HepG2 (cell line): ENCODE data around the gene ARHGDIA. TPM values are rescaled to one million over a fixed set of nuclear protein-coding genes. Genes with fewer than 3 reads are reported as not detected.

ENCODE experiments used
- CEBPB ChIP-seq: IDR thresholded peaks from 2 replicates; pipeline ENCODE4 v1.6.1; 2011; ENCODE audit warnings: low read depth, low read length, improper control_type of control experiment, borderline replicate concordance
- CHD4 ChIP-seq: fragments of 200-600 bp; sonication (generic); IDR thresholded peaks from 2 replicates; pipeline ENCODE4 v1.7.0; 2017; ENCODE audit warnings: mild to moderate bottlenecking, low read length, borderline replicate concordance
- CSRNP1 ChIP-seq: sonication (generic); formaldehyde crosslinking; IDR thresholded peaks from 2 replicates; pipeline ENCODE4 v1.8.1; 2023; ENCODE audit warnings: mild to moderate bottlenecking, missing genetic modification reagents
- EZH2 ChIP-seq: conservative IDR thresholded peaks from 2 replicates; pipeline ENCODE4 v1.6.1; 2012; ENCODE audit warnings: mild to moderate bottlenecking, low read depth, low read length, moderate library complexity
- GTF2F1 ChIP-seq: fragments of 150-350 bp; IDR thresholded peaks from 2 replicates; pipeline ENCODE4 v1.6.1; 2014; ENCODE audit warnings: low read length
- GTF3A ChIP-seq: sonication (generic); formaldehyde crosslinking; conservative IDR thresholded peaks from 2 replicates; pipeline ENCODE4 v1.4.0; 2020; ENCODE audit warnings: mild to moderate bottlenecking, missing genetic modification reagents
- GZF1 ChIP-seq: sonication (generic); formaldehyde crosslinking; IDR thresholded peaks from 2 replicates; pipeline ENCODE4 v1.5.1; 2020; ENCODE audit warnings: mild to moderate bottlenecking, missing genetic modification reagents
- HNRNPL ChIP-seq: fragments of 200-400 bp; formaldehyde crosslinking; IDR thresholded peaks from 2 replicates; pipeline ENCODE4 v1.6.1; 2017; ENCODE audit warnings: mild to moderate bottlenecking, low read depth, low read length
- HOXD1 ChIP-seq: sonication (generic); formaldehyde crosslinking; IDR thresholded peaks from 2 replicates; pipeline ENCODE4 v1.5.0; 2020; ENCODE audit warnings: missing genetic modification reagents
- MED8 ChIP-seq: sonication (generic); formaldehyde crosslinking; IDR thresholded peaks from 2 replicates; pipeline ENCODE4 v1.8.1; 2023; ENCODE audit warnings: mild to moderate bottlenecking, missing genetic modification reagents; ENCODE audit not compliant: insufficient replicate concordance
- NFE2 ChIP-seq: sonication (generic); formaldehyde crosslinking; IDR thresholded peaks from 2 replicates; pipeline ENCODE4 v1.4.0; 2020; ENCODE audit warnings: missing genetic modification reagents
- RBM22 ChIP-seq: fragments of 200-400 bp; formaldehyde crosslinking; optimal IDR thresholded peaks from 2 replicates; pipeline ENCODE3; 2017; ENCODE audit warnings: mild to moderate bottlenecking, low read length, moderate library complexity
- RORA ChIP-seq: sonication (generic); formaldehyde crosslinking; IDR thresholded peaks from 2 replicates; pipeline ENCODE4 v1.5.0; 2020; ENCODE audit warnings: mild to moderate bottlenecking, missing genetic modification reagents, moderate library complexity
- SIX1 ChIP-seq: sonication (generic); formaldehyde crosslinking; IDR thresholded peaks from 2 replicates; pipeline ENCODE4 v1.4.0; 2020; ENCODE audit warnings: missing genetic modification reagents, borderline replicate concordance
- ZC3H13 ChIP-seq: sonication (generic); formaldehyde crosslinking; IDR thresholded peaks from 2 replicates; pipeline ENCODE4 v1.8.1; 2023; ENCODE audit warnings: mild to moderate bottlenecking, missing genetic modification reagents, moderate library complexity
- ZFP1 ChIP-seq: IDR thresholded peaks from 2 replicates; pipeline ENCODE4 v1.6.1; 2016
- ZNF264 ChIP-seq: sonication (generic); formaldehyde crosslinking; IDR thresholded peaks from 2 replicates; pipeline ENCODE4 v1.4.0; 2020; ENCODE audit warnings: missing genetic modification reagents
- ZNF280B ChIP-seq: sonication (generic); formaldehyde crosslinking; IDR thresholded peaks from 2 replicates; pipeline ENCODE4 v1.5.0; 2020; ENCODE audit warnings: missing genetic modification reagents, mild to moderate bottlenecking, borderline replicate concordance
- ZNF335 ChIP-seq: sonication (generic); formaldehyde crosslinking; IDR thresholded peaks from 2 replicates; pipeline ENCODE4 v1.4.0; 2020; ENCODE audit warnings: missing genetic modification reagents
- ZNF383 ChIP-seq: sonication (generic); formaldehyde crosslinking; IDR thresholded peaks from 2 replicates; pipeline ENCODE4 v1.4.0; 2020; ENCODE audit warnings: missing genetic modification reagents, mild to moderate bottlenecking, borderline replicate concordance
- ZNF550 ChIP-seq: sonication (generic); formaldehyde crosslinking; IDR thresholded peaks from 2 replicates; pipeline ENCODE4 v1.4.0; 2020; ENCODE audit warnings: mild to moderate bottlenecking, missing genetic modification reagents, borderline replicate concordance
- ZNF670 ChIP-seq: sonication (generic); formaldehyde crosslinking; IDR thresholded peaks from 2 replicates; pipeline ENCODE4 v1.8.0; 2022; ENCODE audit warnings: mild to moderate bottlenecking, missing genetic modification reagents, borderline replicate concordance
- ZNF878 ChIP-seq: sonication (generic); formaldehyde crosslinking; IDR thresholded peaks from 2 replicates; pipeline ENCODE4 v1.8.1; 2023; ENCODE audit warnings: mild to moderate bottlenecking, missing genetic modification reagents, moderate library complexity
- polyA plus RNA-seq, 8 experiments: library from polyadenylated mRNA; depleted of rRNA in 3 of 8; stranded (reverse) in 7 of 8; unstranded in 1 of 8; fragments of >200 nt; fragmentation: Illumina TruSeq in 4 of 8; extraction: Trizol in 4 of 8; gene quantifications; 2 replicates each; pipeline versions ENCODE4 v1.2.1 to v1.2.3, GENCODE V29; 2011 to 2016; ENCODE audit warnings: low read depth in 4 of 8, missing spikeins in 1 of 8, mixed read lengths in 1 of 8; ENCODE audit not compliant: insufficient read depth in 1 of 8
- total RNA-seq, 5 experiments: library from RNA; depleted of rRNA; stranded (reverse); fragments of >200 nt; fragmentation: Illumina TruSeq; extraction: Trizol; gene quantifications; 2 replicates each; pipeline ENCODE4 v1.2.3, GENCODE V29; 2016; ENCODE audit warnings: low read depth in 1 of 5
- TF ChIP-seq, protein P1 (sequence below): sonication (generic); formaldehyde crosslinking; IDR thresholded peaks from 2 replicates; pipeline ENCODE4 v1.8.0; 2022; ENCODE audit warnings: missing genetic modification reagents, mild to moderate bottlenecking, borderline replicate concordance
- TF ChIP-seq, protein P2 (sequence below): sonication (generic); formaldehyde crosslinking; IDR thresholded peaks from 2 replicates; pipeline ENCODE4 v1.5.0; 2020; ENCODE audit warnings: missing genetic modification reagents

ARHGDIA gene
- total and polyA plus RNA-seq, 2 of the 13 experiments (the other 11 are each of a cell fraction or from before 2014, with no cell fraction given): 40.0 to 64.0 TPM

DNA sequence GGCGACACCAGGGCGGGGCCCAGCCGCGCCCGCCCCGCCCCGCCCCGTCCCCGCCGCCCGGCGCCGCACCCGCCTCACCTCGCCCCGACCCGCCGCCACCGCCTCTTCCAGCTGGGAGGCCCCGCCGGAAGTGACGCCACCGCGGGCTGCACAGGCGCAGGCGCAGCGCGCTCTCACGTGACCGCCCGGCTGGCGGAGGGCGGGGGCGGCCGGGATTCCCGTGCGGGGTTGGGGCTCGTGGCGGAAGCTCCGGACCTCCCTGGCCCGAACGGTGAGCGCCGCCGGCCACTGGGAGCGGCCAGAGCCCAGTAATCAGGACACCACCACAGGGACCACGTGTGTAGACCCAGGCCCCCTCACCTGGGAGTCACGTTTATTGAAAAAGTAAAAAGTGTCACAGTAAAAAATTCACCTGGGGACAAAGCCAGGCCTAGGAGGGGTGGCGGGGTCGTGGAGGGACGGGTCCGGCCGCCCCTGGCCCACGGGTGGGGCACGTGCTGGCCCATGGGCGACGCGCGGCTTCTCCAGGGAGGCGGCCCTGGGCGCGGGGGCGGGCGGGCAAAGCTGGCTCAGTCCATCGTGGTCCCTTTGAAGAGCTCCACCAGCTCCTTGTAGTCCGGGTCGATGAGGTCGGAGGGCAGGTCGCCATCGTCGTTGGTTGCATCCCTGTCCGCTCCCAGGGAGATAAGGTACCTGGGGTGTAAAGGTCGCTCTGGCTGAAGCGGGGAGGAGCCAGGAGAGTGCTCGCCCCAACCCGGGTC, 37.8 kb downstream of the ARHGDIA start, which contains the start of gene MCRIP1 (continued):
- TF ChIP-seq MED8 (CRISPR knock-in tag) (peak; percentile 68), ZNF670 (CRISPR knock-in tag) (peak; percentile 32; the same call in 1 of the 2 replicates), ZNF335 (CRISPR knock-in tag) (no peak), CEBPB (0 out of 2 replicates have a peak, but pooled peaks have one; percentile 1), ZNF550 (peak; percentile 92; the same call in 1 of the 2 replicates), HNRNPL (no peak), EZH2 (no peak), ZFP1 (CRISPR knock-in tag) (peak; percentile 69; the same call in 1 of the 2 replicates), ZC3H13 (CRISPR knock-in tag) (peak; percentile 93), RORA (CRISPR knock-in tag) (no peak), GTF2F1 (no peak), CHD4 (no peak), ZNF264 (CRISPR knock-in tag) (no peak; the same call in 1 of the 2 replicates), RBM22 (no peak), SIX1 (peak; percentile 26; the same call in 1 of the 2 replicates), ZNF878 (peak; percentile 75; the same call in 1 of the 2 replicates), NFE2 (CRISPR knock-in tag) (0 out of 2 replicates have a peak, but pooled peaks have one; percentile 7), ZNF280B (0 out of 2 replicates have a peak, but pooled peaks have one; percentile 49), CSRNP1 (CRISPR knock-in tag) (peak; percentile 93), HOXD1 (CRISPR knock-in tag) (peak; percentile 61; the same call in 1 of the 2 replicates), ZNF383 (CRISPR knock-in tag) (peak; percentile 87), GTF3A (peak; percentile 77; the same call in 1 of the 2 replicates), GZF1 (no peak)
- TF ChIP-seq, protein P1, sequence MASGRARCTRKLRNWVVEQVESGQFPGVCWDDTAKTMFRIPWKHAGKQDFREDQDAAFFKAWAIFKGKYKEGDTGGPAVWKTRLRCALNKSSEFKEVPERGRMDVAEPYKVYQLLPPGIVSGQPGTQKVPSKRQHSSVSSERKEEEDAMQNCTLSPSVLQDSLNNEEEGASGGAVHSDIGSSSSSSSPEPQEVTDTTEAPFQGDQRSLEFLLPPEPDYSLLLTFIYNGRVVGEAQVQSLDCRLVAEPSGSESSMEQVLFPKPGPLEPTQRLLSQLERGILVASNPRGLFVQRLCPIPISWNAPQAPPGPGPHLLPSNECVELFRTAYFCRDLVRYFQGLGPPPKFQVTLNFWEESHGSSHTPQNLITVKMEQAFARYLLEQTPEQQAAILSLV (CRISPR knock-in tag): peak; percentile 97; the same call in 1 of the 2 replicates
- TF ChIP-seq, protein P2, sequence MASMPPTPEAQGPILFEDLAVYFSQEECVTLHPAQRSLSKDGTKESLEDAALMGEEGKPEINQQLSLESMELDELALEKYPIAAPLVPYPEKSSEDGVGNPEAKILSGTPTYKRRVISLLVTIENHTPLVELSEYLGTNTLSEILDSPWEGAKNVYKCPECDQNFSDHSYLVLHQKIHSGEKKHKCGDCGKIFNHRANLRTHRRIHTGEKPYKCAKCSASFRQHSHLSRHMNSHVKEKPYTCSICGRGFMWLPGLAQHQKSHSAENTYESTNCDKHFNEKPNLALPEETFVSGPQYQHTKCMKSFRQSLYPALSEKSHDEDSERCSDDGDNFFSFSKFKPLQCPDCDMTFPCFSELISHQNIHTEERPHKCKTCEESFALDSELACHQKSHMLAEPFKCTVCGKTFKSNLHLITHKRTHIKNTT: 0 out of 2 replicates have a peak, but pooled peaks have one; percentile 31
